HG03045 (cell line): Measurements from ENCODE around the gene CCDC80.
"Not testable (repeated sequence)": the region's sequence is repeated elsewhere in the genome, so short reads cannot be mapped to it uniquely, and the experiment has no call there.

Experiments used
- ATAC-seq: cut with Tn5 transposase; IDR thresholded peaks from one replicate; pipeline ENCODE4 v1.9.1; 2021; ENCODE audit warnings: mild to moderate bottlenecking, moderate library complexity; ENCODE audit not compliant: unreplicated experiment

CCDC80 gene

GRCh38 chr3:112667599-112667998 is 26.7 kb upstream of the CCDC80 start:
- ATAC-seq: no peak

GRCh38 chr3:112665009-112665408 is 24.1 kb upstream of the CCDC80 start:
- not testable (repeated sequence) for ATAC-seq

GRCh38 chr3:112656043-112656442 is 15.1 kb upstream of the CCDC80 start:
- no peak for ATAC-seq

- no peak for ATAC-seq
Observed at GRCh38 chr3:112654979-112655378, 14.0 kb upstream of the CCDC80 start.

- no peak for ATAC-seq
Observed at GRCh38 chr3:112654492-112654891, 13.5 kb upstream of the CCDC80 start.

GRCh38 chr3:112653881-112654300 is 12.9 kb upstream of the CCDC80 start:
- ATAC-seq: no peak

- ATAC-seq: no peak
Observed at GRCh38 chr3:112653209-112653871, 12.4 kb upstream of the CCDC80 start.

- ATAC-seq: no peak
Observed at GRCh38 chr3:112651516-112651915, 10.6 kb upstream of the CCDC80 start.

GRCh38 chr3:112651071-112651470 is 10.1 kb upstream of the CCDC80 start:
- no peak for ATAC-seq

- no peak for ATAC-seq
Observed at GRCh38 chr3:112650482-112650881, 9.5 kb upstream of the CCDC80 start.

GRCh38 chr3:112649478-112649735 is 8.5 kb upstream of the CCDC80 start:
- no peak for ATAC-seq

- no peak for ATAC-seq
Observed at GRCh38 chr3:112647122-112647521, 6.2 kb upstream of the CCDC80 start.

- no peak for ATAC-seq
Observed at GRCh38 chr3:112646623-112647022, 5.7 kb upstream of the CCDC80 start.

GRCh38 chr3:112644453-112644852 is 3.5 kb upstream of the CCDC80 start:
- no peak for ATAC-seq

- no peak for ATAC-seq
Observed at GRCh38 chr3:112643621-112644240, 2.8 kb upstream of the CCDC80 start.

GRCh38 chr3:112642912-112643506 is 2.1 kb upstream of the CCDC80 start:
- ATAC-seq: peak; percentile 92

GRCh38 chr3:112640276-112640929 is 540 bp downstream of the CCDC80 start:
- ATAC-seq: no peak

GRCh38 chr3:112639455-112640225 is 1.3 kb downstream of the CCDC80 start:
- no peak for ATAC-seq

- no peak for ATAC-seq
Observed at GRCh38 chr3:112638327-112639020, 2.5 kb downstream of the CCDC80 start.

- ATAC-seq: no peak
Observed at GRCh38 chr3:112637700-112638099, 3.2 kb downstream of the CCDC80 start.

GRCh38 chr3:112635674-112636073 is 5.3 kb downstream of the CCDC80 start:
- ATAC-seq: no peak
